H1 (cell line): ENCODE results near the gene TSEN2.

Source experiments
- ATF3 ChIP-seq: IDR thresholded peaks from 2 replicates; pipeline ENCODE4 v1.6.1; 2011; ENCODE audit warnings: low read depth, mild to moderate bottlenecking, low read length; ENCODE audit not compliant: insufficient read depth
- BRCA1 ChIP-seq: IDR thresholded peaks from 2 replicates; pipeline ENCODE4 v1.6.1; 2012; ENCODE audit warnings: low read depth, low read length, improper control_type of control experiment
- CREB1 ChIP-seq: IDR thresholded peaks from 2 replicates; pipeline ENCODE4 v1.6.1; 2012; ENCODE audit warnings: inconsistent platforms
- CTCF ChIP-seq, 3 experiments: IDR thresholded peaks; 1 replicate in 2 of 3; 2 replicates in 1 of 3; pipeline versions ENCODE4 v1.5.1 to v1.6.1; 2011; ENCODE audit warnings: low read length in 3 of 3, mild to moderate bottlenecking in 3 of 3, inconsistent platforms in 2 of 3, low read depth in 1 of 3, moderate library complexity in 1 of 3; ENCODE audit not compliant: insufficient read depth in 1 of 3; ENCODE audit errors: control extremely low read depth in 1 of 3
- EP300 ChIP-seq, 2 experiments: IDR thresholded peaks; 1 replicate in 1 of 2; 2 replicates in 1 of 2; pipeline ENCODE4 v1.6.1; 2011 to 2012; ENCODE audit warnings: low read depth in 2 of 2, low read length in 2 of 2, mild to moderate bottlenecking in 2 of 2, borderline replicate concordance in 1 of 2, inconsistent platforms in 1 of 2, moderate library complexity in 1 of 2
- EZH2 ChIP-seq: fragments of 200-600 bp; sonication (generic); IDR thresholded peaks from 2 replicates; pipeline ENCODE4 v1.7.1; 2012; ENCODE audit warnings: low read depth, mild to moderate bottlenecking, moderate library complexity, low read length, inconsistent platforms; ENCODE audit not compliant: severe bottlenecking
- JUND ChIP-seq: IDR thresholded peaks from 2 replicates; pipeline ENCODE4 v1.6.1; 2011; ENCODE audit warnings: mild to moderate bottlenecking, improper control_type of control experiment, low read length
- POLR2AphosphoS5 ChIP-seq: IDR thresholded peaks from 2 replicates; pipeline ENCODE4 v1.6.1; 2011; ENCODE audit warnings: low read depth, low read length
- RAD21 ChIP-seq, 2 experiments: IDR thresholded peaks in 1 of 2; conservative IDR thresholded peaks in 1 of 2; 2 replicates each; pipeline ENCODE4 v1.6.1; 2011; ENCODE audit warnings: low read depth in 2 of 2, low read length in 2 of 2, improper control_type of control experiment in 1 of 2, inconsistent platforms in 1 of 2, mild to moderate bottlenecking in 1 of 2, moderate library complexity in 1 of 2
- RXRA ChIP-seq: IDR thresholded peaks from 2 replicates; pipeline ENCODE4 v1.6.1; 2011; ENCODE audit warnings: low read depth, mild to moderate bottlenecking, low read length, moderate library complexity; ENCODE audit not compliant: insufficient read depth
- SUZ12 ChIP-seq: fragments of 200-600 bp; sonication (generic); IDR thresholded peaks from 2 replicates; pipeline ENCODE4 v1.6.1; 2012; ENCODE audit warnings: mild to moderate bottlenecking, inconsistent platforms, low read length, moderate library complexity, mixed read lengths
- TF ChIP-seq, protein P1 (sequence below): IDR thresholded peaks from 2 replicates; pipeline ENCODE4 v1.6.1; 2012; ENCODE audit warnings: low read length, inconsistent platforms

DNA sequence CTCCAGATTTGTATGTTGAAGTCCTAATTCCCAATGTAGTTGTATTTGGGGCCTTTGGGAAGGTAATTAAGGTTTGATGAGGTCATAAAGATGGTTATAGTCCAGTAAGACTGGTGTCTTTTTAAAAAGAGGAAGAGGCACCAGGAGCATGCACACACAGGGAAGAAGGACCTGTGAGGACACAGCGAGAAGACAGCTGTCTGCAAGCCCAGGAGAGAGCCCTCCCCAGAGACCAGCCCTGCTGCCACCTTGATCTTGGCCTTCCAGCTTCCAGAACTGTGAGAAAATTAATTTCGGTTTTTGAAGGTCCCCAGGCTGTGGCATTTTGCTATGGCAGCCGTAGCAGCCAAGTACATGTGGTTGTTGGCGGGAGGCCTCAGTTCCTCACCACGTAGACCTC, 32.8 kb upstream of the TSEN2 start:
- TF ChIP-seq EP300 (IDR thresholded peaks at IDR 0.05; ENCODE audit: borderline replicate concordance in 1 of 2, low read depth in 2 of 2, low read length in 2 of 2), result no peak
- TF ChIP-seq JUND, result no peak
- TF ChIP-seq RAD21 (IDR thresholded peaks at IDR 0.05 in 1 of 2, conservative IDR thresholded peaks at IDR 0.05 in 1 of 2; ENCODE audit: low read depth in 2 of 2, low read length in 2 of 2), result no peak
- TF ChIP-seq RXRA, result no peak
- no peak for TF ChIP-seq CTCF (IDR thresholded peaks at IDR 0.05; ENCODE audit: control extremely low read depth in 1 of 3, insufficient read depth in 1 of 3, low read depth in 1 of 3, low read length in 3 of 3)
- no peak for TF ChIP-seq ATF3
- TF ChIP-seq EZH2, result no peak
- TF ChIP-seq, protein P1, sequence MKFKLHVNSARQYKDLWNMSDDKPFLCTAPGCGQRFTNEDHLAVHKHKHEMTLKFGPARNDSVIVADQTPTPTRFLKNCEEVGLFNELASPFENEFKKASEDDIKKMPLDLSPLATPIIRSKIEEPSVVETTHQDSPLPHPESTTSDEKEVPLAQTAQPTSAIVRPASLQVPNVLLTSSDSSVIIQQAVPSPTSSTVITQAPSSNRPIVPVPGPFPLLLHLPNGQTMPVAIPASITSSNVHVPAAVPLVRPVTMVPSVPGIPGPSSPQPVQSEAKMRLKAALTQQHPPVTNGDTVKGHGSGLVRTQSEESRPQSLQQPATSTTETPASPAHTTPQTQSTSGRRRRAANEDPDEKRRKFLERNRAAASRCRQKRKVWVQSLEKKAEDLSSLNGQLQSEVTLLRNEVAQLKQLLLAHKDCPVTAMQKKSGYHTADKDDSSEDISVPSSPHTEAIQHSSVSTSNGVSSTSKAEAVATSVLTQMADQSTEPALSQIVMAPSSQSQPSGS, result no peak
- TF ChIP-seq CREB1, result no peak
- no peak for TF ChIP-seq POLR2AphosphoS5
- TF ChIP-seq SUZ12, result no peak
- no peak for TF ChIP-seq BRCA1
